ENCODE data around the gene CPT1B. TPM values are rescaled to one million over a fixed set of nuclear protein-coding genes. Genes with fewer than 3 reads are reported as not detected.

The CPT1B gene
- total RNA-seq, 1 donor from 2014 or later: 2.1 TPM

- no peak overlapping the region for H3K4me3 ChIP-seq (ENCODE audit: low read depth, low read length)
- H3K27me3 ChIP-seq (ENCODE audit: control insufficient read depth, insufficient read depth, low read length): no peaks in the 10 kb centered on the region
- no peak for TF ChIP-seq CTCF (IDR thresholded peaks at IDR 0.05; ENCODE audit: insufficient read depth, low read length, poor library complexity, severe bottlenecking)
- no peak for DNase-seq (ENCODE audit: low read depth)
- H3K36me3 ChIP-seq (ENCODE audit: control insufficient read depth, insufficient read depth, low read length): peaks cover 4% of the 10 kb centered on the region
Measured at GRCh38 chr22:50519151-50519550, 59.1 kb downstream of the CPT1B start.

Other genes with a start within 250 kb of the CPT1B start
- 45.2 and 53.4 TPM in 2 replicates for gene PPP6R2, start 235.1 kb downstream of the CPT1B start, total RNA-seq
- gene SBF1, start 103.4 kb downstream of the CPT1B start, total RNA-seq: 96.6 and 127 TPM in 2 replicates
- gene ADM2, start 96.9 kb downstream of the CPT1B start, total RNA-seq: 27.3 and 29.0 TPM in 2 replicates
- 0.68 and 1.8 TPM in 2 replicates for gene MIOX, start 91.6 kb downstream of the CPT1B start, total RNA-seq
- gene LMF2, start 70.7 kb downstream of the CPT1B start, total RNA-seq: 48.3 and 75.4 TPM in 2 replicates
- 41.3 and 50.2 TPM in 2 replicates for gene NCAPH2, start 70.2 kb downstream of the CPT1B start, total RNA-seq
- gene SCO2, start 52.8 kb downstream of the CPT1B start, total RNA-seq: 2.3 and 5.7 TPM in 2 replicates
- 53.1 and 63.5 TPM in 2 replicates for gene TYMP, start 48.4 kb downstream of the CPT1B start, total RNA-seq
- gene KLHDC7B, start 32.5 kb downstream of the CPT1B start, total RNA-seq: 16.3 and 20.1 TPM in 2 replicates
- gene SYCE3, start 15.5 kb downstream of the CPT1B start, total RNA-seq: 0.71 TPM in 1 of 2 replicates, not detected in the other
- 59.1 and 81.1 TPM in 2 replicates for gene CHKB, start 4.4 kb upstream of the CPT1B start, total RNA-seq
- 0.84 and 1.0 TPM in 2 replicates for gene MAPK8IP2, start 22.4 kb upstream of the CPT1B start, total RNA-seq
- gene ARSA, start 49.7 kb upstream of the CPT1B start, total RNA-seq: 42.7 and 63.8 TPM in 2 replicates
- 3.8 and 6.0 TPM in 2 replicates for gene SHANK3, start 94.4 kb upstream of the CPT1B start, total RNA-seq
- not detected in 2 replicates for gene ACR, start 159.8 kb upstream of the CPT1B start, total RNA-seq
- 18.3 and 26.9 TPM in 2 replicates for gene RABL2B, start 205.2 kb upstream of the CPT1B start, total RNA-seq

All from kidney epithelial cell (primary cell).